K562 (cell line): ENCODE results near the gene BAD. TPM values are rescaled to one million over a fixed set of nuclear protein-coding genes. Genes with fewer than 3 reads are reported as not detected.
A peak's percentile ranks its signal among the peaks of the same experiment; 100 is the strongest.

ENCODE experiments used
- ARHGAP35 ChIP-seq: fragments of 450-650 bp; IDR thresholded peaks from 2 replicates; pipeline ENCODE4 v1.6.1; 2018; ENCODE audit not compliant: partially characterized antibody
- CEBPG ChIP-seq, 3 experiments: fragments of 200-800 bp in 1 of 3; sonication (Bioruptor generic) in 1 of 3; sonication (generic) in 1 of 3; formaldehyde crosslinking in 1 of 3; IDR thresholded peaks in 2 of 3; conservative IDR thresholded peaks in 1 of 3; 2 replicates each; pipeline versions ENCODE4 v1.6.1 to v1.8.0; 2016 to 2022; ENCODE audit warnings: missing compliant biosample characterization in 2 of 3, missing genetic modification characterization in 2 of 3, mild to moderate bottlenecking in 1 of 3, missing genetic modification reagents in 1 of 3
- CTCF ChIP-seq, 3 experiments: IDR thresholded peaks in 2 of 3; conservative IDR thresholded peaks in 1 of 3; 2 replicates each; pipeline ENCODE4 v1.5.1; 2011 to 2012; ENCODE audit warnings: low read length in 3 of 3, mild to moderate bottlenecking in 3 of 3, control low read depth in 2 of 3, improper control_type of control experiment in 1 of 3, inconsistent platforms in 1 of 3, low read depth in 1 of 3, mixed read lengths in 1 of 3, moderate library complexity in 1 of 3; ENCODE audit not compliant: insufficient read depth in 2 of 3
- E2F5 ChIP-seq: sonication (generic); formaldehyde crosslinking; IDR thresholded peaks from 2 replicates; pipeline ENCODE4 v1.8.0; 2022; ENCODE audit warnings: mild to moderate bottlenecking, missing genetic modification reagents
- E2F6 ChIP-seq, 2 experiments: IDR thresholded peaks; 2 replicates each; pipeline ENCODE4 v1.6.1; 2011; ENCODE audit warnings: borderline replicate concordance in 1 of 2, control low read depth in 1 of 2, low read depth in 1 of 2, low read length in 1 of 2, mild to moderate bottlenecking in 1 of 2, mixed read lengths in 1 of 2, moderate library complexity in 1 of 2; ENCODE audit not compliant: insufficient read depth in 1 of 2, insufficient read length in 1 of 2, poor library complexity in 1 of 2, severe bottlenecking in 1 of 2; ENCODE audit errors: extremely low read depth in 1 of 2
- EGR1 ChIP-seq: fragments of 450-650 bp; conservative IDR thresholded peaks from 2 replicates; pipeline ENCODE4 v1.6.1; 2017; ENCODE audit warnings: mild to moderate bottlenecking
- HDGF ChIP-seq: fragments of 450-650 bp; IDR thresholded peaks from 2 replicates; pipeline ENCODE4 v1.6.1; 2016
- RNF2 ChIP-seq: sonication (generic); IDR thresholded peaks from 2 replicates; pipeline ENCODE4 v1.6.1; 2016
- SP1 ChIP-seq: sonication (generic); formaldehyde crosslinking; IDR thresholded peaks from 2 replicates; pipeline ENCODE4 v1.8.1; 2022; ENCODE audit warnings: mild to moderate bottlenecking, missing genetic modification reagents
- TAL1 ChIP-seq: fragments of 450-650 bp; IDR thresholded peaks from 2 replicates; pipeline ENCODE4 v1.6.1; 2016; ENCODE audit warnings: mild to moderate bottlenecking
- TEAD4 ChIP-seq, 2 experiments: sonication (generic) in 1 of 2; formaldehyde crosslinking in 1 of 2; IDR thresholded peaks; 2 replicates each; pipeline versions ENCODE4 v1.6.1 to v1.8.0; 2012 to 2022; ENCODE audit warnings: borderline replicate concordance in 1 of 2, inconsistent platforms in 1 of 2, low read length in 1 of 2, mild to moderate bottlenecking in 1 of 2, missing genetic modification reagents in 1 of 2
- TGIF2 ChIP-seq: sonication (generic); formaldehyde crosslinking; IDR thresholded peaks from 2 replicates; pipeline ENCODE4 v1.8.1; 2022; ENCODE audit warnings: mild to moderate bottlenecking, missing genetic modification reagents, moderate library complexity
- ZBTB12 ChIP-seq: fragments of 250-450 bp; sonication (Bioruptor Pico); IDR thresholded peaks from 2 replicates; pipeline ENCODE4 v1.4.0; 2020
- ZBTB7A ChIP-seq: IDR thresholded peaks from 2 replicates; pipeline ENCODE4 v1.6.1; 2011; ENCODE audit warnings: low read depth, mild to moderate bottlenecking, low read length, moderate library complexity, borderline replicate concordance; ENCODE audit not compliant: control insufficient read depth
- ZNF24 ChIP-seq: fragments of 450-650 bp; IDR thresholded peaks from 2 replicates; pipeline ENCODE4 v1.6.1; 2016
- ZNF785 ChIP-seq: fragments of 250-450 bp; sonication (Bioruptor Pico); IDR thresholded peaks from 2 replicates; pipeline ENCODE4 v1.4.0; 2020; ENCODE audit warnings: mild to moderate bottlenecking
- polyA plus RNA-seq, 8 experiments: library from polyadenylated mRNA; depleted of rRNA in 4 of 8; stranded (reverse) in 5 of 8; unstranded in 3 of 8; fragments of >200 nt; fragmentation: Nextera tagmentation in 2 of 8; fragmentation: Illumina TruSeq in 1 of 8; extraction: Ambion mirVana in 2 of 8; extraction: Trizol in 1 of 8; gene quantifications; 2 replicates each; pipeline versions ENCODE4 v1.2.1 to v1.2.3, GENCODE V29; 2011 to 2014; ENCODE audit warnings: inconsistent platforms in 1 of 8, missing spikeins in 1 of 8
- total RNA-seq, 7 experiments: library from RNA; depleted of rRNA in 6 of 7; stranded (reverse); fragments of >200 nt in 6 of 7; fragmentation: Illumina TruSeq in 2 of 7; extraction: Trizol in 2 of 7; gene quantifications; 2 replicates each; pipeline versions ENCODE4 v1.2.1 to v1.2.3, GENCODE V29; 2011 to 2021; ENCODE audit warnings: low replicate concordance in 1 of 7

BAD gene
- total and polyA plus RNA-seq, 9 of the 15 experiments (the other 6 are each of a cell fraction or from before 2014, with no cell fraction given) = 0.61 to 45.6 (median 11.8) TPM

GRCh38 chr11:64318766-64319761 lies 34.6 kb upstream of the BAD start (continued):
- TF ChIP-seq E2F6 (IDR thresholded peaks at IDR 0.05; ENCODE audit: borderline replicate concordance in 1 of 2, extremely low read depth in 1 of 2, insufficient read depth in 1 of 2, insufficient read length in 1 of 2, low read depth in 1 of 2, low read length in 1 of 2, poor library complexity in 1 of 2, severe bottlenecking in 1 of 2) = peak in 1 of 2 experiments; percentile 54
- TF ChIP-seq CTCF (IDR thresholded peaks at IDR 0.05 in 2 of 3, conservative IDR thresholded peaks at IDR 0.05 in 1 of 3; ENCODE audit: insufficient read depth in 2 of 3, low read depth in 1 of 3, low read length in 3 of 3) = no peak
- peak; percentile 9 for TF ChIP-seq ARHGAP35
- TF ChIP-seq HDGF = 0 out of 2 replicates have a peak, but pooled peaks have one; percentile 30
- TF ChIP-seq ZBTB12 = no peak
- TF ChIP-seq TEAD4 (IDR thresholded peaks at IDR 0.05; ENCODE audit: low read length) = peak; percentile 20; the same call in 1 of the 2 replicates
- TF ChIP-seq TEAD4 (CRISPR knock-in tag; IDR thresholded peaks at IDR 0.05; ENCODE audit: borderline replicate concordance) = no peak
- TF ChIP-seq TAL1 = peak; percentile 43; the same call in 1 of the 2 replicates
- TF ChIP-seq EGR1 = peak; percentile 63
- TF ChIP-seq ZNF24 = no peak
- TF ChIP-seq SP1 (CRISPR knock-in tag) = 0 out of 2 replicates have a peak, but pooled peaks have one; percentile 24
- TF ChIP-seq CEBPG (CRISPR knock-in tag; IDR thresholded peaks at IDR 0.05) = peak; percentile 68
- TF ChIP-seq CEBPG (tag; conservative IDR thresholded peaks at IDR 0.05 in 1 of 2, IDR thresholded peaks at IDR 0.05 in 1 of 2) = peak; percentile 61 to 68
- peak; percentile 74; the same call in 1 of the 2 replicates for TF ChIP-seq ZBTB7A
- no peak for TF ChIP-seq E2F5 (CRISPR knock-in tag)
- no peak for TF ChIP-seq ZNF785 (CRISPR knock-in tag)
- peak; percentile 57; the same call in 1 of the 2 replicates for TF ChIP-seq TGIF2 (CRISPR knock-in tag)
- no peak for TF ChIP-seq RNF2
